IPS-11a (cell line): ENCODE measurements around the gene OR5AN1.

Experiments
- H3K4me3 ChIP-seq: one replicate; pipeline ENCODE4 v1.5.1; 2013; ENCODE audit warnings: low read depth, low read length, control low read depth

The OR5AN1 gene

GRCh38 chr11:59418156-59418555 lies 59.5 kb downstream of the OR5AN1 start:
- H3K4me3 ChIP-seq: no peak overlapping the region
